Activated naive CD8-positive, alpha-beta T cell treated with anti-CD3 and anti-CD28 coated beads for 36 hours (primary cell): ENCODE results near the gene ARMC3. TPM values are rescaled to one million over a fixed set of nuclear protein-coding genes. Genes with fewer than 3 reads are reported as not detected.

ENCODE experiments used
- DNase-seq: peaks from one replicate; pipeline ENCODE4 v3.0.0; 2021
- H3K27ac Mint-ChIP-seq: one replicate; pipeline ENCODE4 v1.8.0; 2022; ENCODE audit warnings: mild to moderate bottlenecking, moderate library complexity, mixed read lengths
- H3K27me3 Mint-ChIP-seq: one replicate; pipeline ENCODE4 v1.8.0; 2022; ENCODE audit warnings: mild to moderate bottlenecking, mixed read lengths
- H3K36me3 Mint-ChIP-seq: one replicate; pipeline ENCODE4 v1.8.0; 2021; ENCODE audit warnings: mild to moderate bottlenecking, mixed read lengths
- H3K4me1 Mint-ChIP-seq: one replicate; pipeline ENCODE4 v1.8.0; 2021; ENCODE audit warnings: mixed read lengths
- H3K4me3 Mint-ChIP-seq: one replicate; pipeline ENCODE4 v1.8.0; 2022; ENCODE audit warnings: mild to moderate bottlenecking, moderate library complexity, mixed read lengths
- H3K9me3 Mint-ChIP-seq: one replicate; pipeline ENCODE4 v1.8.0; 2022; ENCODE audit warnings: mixed read lengths
- total RNA-seq, 2 experiments: library from RNA; stranded (reverse); gene quantifications; one replicate each; pipeline ENCODE4 v1.2.3, GENCODE V29; 2021

Gene ARMC3
- total RNA-seq, 2 experiments from 2014 or later, result 0.39 TPM; not detected in 1

DNA sequence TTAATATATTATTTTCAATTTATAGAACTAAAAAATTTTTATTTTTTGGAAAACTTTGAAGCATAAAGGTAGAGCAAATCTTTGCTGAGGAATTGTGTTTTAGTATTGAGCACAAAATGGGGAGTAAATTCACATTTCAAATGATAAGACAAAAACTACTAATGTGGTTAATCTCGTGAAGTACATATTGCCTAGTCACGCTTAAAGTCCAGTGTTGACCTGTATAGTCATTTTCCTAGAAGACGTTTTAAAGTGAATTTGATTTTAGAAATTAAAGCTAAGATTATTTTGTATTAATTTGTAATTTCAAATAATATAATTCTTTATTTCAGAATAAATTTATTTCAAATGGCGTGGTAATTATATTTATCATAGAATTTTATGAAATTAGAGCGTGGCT is 110.3 kb downstream of the ARMC3 start:
- H3K36me3 Mint-ChIP-seq, result no peaks in the 10 kb centered on the region
- H3K4me1 Mint-ChIP-seq, result no peaks in the 10 kb centered on the region
- peaks cover 4% of the 10 kb centered on the region for H3K27me3 Mint-ChIP-seq
- no peaks in the 10 kb centered on the region for H3K9me3 Mint-ChIP-seq
- no peak overlapping the region for H3K4me3 Mint-ChIP-seq
- DNase-seq, result no peak
- H3K27ac Mint-ChIP-seq, result no peak overlapping the region

DNA sequence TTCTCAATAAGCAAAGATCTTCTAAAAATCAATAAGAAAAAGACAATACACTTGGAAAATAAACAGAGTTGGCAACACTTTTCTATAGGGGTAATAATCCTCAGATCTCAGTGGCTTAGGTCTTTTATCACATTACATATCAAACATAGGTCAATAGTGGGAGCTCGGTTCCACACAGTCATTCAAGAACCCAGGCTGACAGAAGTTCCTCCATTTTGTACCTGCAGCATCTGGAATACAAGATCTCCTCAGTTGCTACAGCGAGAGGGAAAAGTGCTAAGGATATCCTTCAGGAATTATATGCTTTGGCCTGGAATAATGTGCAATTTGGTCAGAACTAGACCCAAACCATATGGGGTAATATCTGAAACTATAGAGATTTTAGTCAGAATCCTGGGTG is 112.1 kb downstream of the ARMC3 start:
- H3K36me3 Mint-ChIP-seq, result no peaks in the 10 kb centered on the region
- no peaks in the 10 kb centered on the region for H3K9me3 Mint-ChIP-seq
- no peaks in the 10 kb centered on the region for H3K27me3 Mint-ChIP-seq
- H3K4me3 Mint-ChIP-seq, result no peak overlapping the region
- DNase-seq, result no peak
- H3K4me1 Mint-ChIP-seq, result no peaks in the 10 kb centered on the region
- no peak overlapping the region for H3K27ac Mint-ChIP-seq

DNA sequence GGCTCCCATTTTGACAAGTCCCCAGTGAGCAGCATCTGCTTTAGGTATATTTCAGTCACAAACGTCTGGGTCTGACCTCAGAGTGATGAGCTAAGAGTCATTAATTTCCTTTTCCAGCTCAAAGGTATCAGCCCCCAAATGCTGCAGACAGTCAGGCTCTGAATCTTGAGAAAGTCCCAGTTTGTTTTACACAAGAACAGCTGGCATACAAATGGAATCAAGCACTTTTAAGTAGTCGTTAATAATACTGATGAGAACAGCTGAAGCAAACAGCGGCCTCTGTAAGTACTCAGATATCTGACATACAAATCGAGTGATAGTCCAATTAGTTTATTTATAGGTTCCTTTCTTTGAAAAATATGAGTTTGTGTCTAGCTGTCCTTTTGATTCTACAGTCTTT is 118.2 kb downstream of the ARMC3 start:
- no peak overlapping the region for H3K27ac Mint-ChIP-seq
- no peaks in the 10 kb centered on the region for H3K9me3 Mint-ChIP-seq
- no peak overlapping the region for H3K4me3 Mint-ChIP-seq
- H3K36me3 Mint-ChIP-seq, result no peaks in the 10 kb centered on the region
- no peaks in the 10 kb centered on the region for H3K27me3 Mint-ChIP-seq
- no peaks in the 10 kb centered on the region for H3K4me1 Mint-ChIP-seq
- no peak for DNase-seq

DNA sequence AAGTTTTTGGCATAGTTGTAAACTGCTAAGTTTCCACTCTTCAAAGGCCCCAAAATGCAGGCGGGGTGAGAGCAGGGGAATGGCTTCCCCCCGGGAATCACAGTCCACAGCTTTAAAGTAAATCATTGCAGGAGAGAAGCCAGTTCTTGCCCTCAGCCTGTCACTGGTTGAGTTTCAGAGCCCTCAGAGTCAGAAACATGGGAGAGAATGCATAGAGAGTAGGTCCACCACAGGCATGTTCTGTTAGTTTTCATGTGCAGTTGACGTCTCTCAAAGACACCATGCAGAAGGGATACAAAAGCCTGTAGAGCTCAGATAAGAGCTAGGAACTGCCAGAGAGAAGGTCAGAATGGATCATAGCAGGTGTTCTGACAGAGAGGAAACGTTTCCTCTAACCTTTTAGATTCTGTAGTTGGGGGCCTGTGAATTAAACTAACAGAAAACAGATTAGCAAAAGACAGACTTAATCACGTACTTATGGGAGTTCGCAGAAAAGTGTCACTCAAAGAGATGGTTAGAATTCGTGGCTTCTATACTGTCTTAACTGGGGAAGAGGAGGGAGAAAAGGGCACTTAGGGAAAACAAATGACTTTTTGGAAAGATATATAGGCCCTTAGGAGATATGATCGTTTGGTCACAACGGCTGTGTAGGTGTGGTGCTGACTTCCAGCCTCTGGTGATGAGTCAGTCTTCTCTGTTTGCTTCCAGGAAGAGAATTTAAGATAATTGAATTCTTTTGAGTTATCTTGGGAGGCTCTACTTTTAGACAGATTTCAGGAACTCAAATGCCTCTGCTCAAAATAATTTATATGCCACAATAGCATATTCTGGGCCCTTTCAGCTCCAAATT is 119.6 kb downstream of the ARMC3 start:
- H3K4me3 Mint-ChIP-seq, result no peak overlapping the region
- H3K9me3 Mint-ChIP-seq, result no peaks in the 10 kb centered on the region
- no peaks in the 10 kb centered on the region for H3K4me1 Mint-ChIP-seq
- H3K27me3 Mint-ChIP-seq, result peaks cover 6% of the 10 kb centered on the region
- H3K36me3 Mint-ChIP-seq, result no peaks in the 10 kb centered on the region
- no peak for DNase-seq
- no peak overlapping the region for H3K27ac Mint-ChIP-seq

DNA sequence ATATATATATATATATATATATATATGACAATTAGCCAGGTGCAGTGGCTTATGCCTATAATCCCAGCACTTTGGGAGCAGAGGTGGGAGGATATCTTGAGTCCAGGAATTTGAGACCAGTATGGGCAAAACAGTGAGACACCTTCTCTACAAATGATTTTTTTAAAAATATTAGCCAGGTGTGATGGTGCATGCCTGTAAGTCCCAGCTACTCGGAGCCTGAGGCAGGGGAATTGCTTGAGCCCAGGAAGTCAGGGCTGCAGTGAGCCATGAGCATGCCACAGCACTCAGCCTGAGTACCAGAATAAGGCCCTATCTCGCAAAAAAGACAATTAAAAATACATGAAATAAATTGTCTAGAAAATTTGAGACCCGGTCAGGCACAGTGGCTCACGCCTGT is 120.3 kb downstream of the ARMC3 start:
- Mint-ChIP-seq H3K9me3 (no peaks in the 10 kb centered on the region), H3K4me3 (no peak overlapping the region), H3K36me3 (no peaks in the 10 kb centered on the region), H3K4me1 (no peaks in the 10 kb centered on the region), H3K27ac (no peak overlapping the region), H3K27me3 (peaks cover 14% of the 10 kb centered on the region)
- DNase-seq, result no peak

DNA sequence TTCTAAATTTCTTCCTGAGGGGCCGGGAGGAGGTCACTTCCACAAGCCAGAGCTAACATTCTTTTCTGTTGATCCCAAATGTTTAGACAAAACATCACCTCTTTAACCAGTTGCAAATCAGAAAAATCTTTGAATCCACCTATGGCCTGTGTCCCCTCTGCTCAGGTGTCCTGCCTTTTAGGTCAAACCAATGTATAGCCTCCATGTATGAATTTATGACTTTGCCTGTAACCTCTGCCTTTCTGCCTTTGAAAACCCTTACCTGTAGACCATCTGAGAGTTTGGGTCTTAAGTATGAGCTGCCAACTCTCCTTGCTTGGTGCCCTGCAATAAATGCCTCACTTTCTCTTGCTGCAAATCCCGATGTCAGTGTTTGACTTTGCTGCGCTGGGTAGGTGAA is 123.4 kb downstream of the ARMC3 start:
- Mint-ChIP-seq H3K4me3 (no peak overlapping the region), H3K27ac (no peak overlapping the region), H3K4me1 (no peaks in the 10 kb centered on the region), H3K27me3 (peaks cover 21% of the 10 kb centered on the region), H3K36me3 (no peaks in the 10 kb centered on the region), H3K9me3 (no peaks in the 10 kb centered on the region)
- DNase-seq, result no peak

DNA sequence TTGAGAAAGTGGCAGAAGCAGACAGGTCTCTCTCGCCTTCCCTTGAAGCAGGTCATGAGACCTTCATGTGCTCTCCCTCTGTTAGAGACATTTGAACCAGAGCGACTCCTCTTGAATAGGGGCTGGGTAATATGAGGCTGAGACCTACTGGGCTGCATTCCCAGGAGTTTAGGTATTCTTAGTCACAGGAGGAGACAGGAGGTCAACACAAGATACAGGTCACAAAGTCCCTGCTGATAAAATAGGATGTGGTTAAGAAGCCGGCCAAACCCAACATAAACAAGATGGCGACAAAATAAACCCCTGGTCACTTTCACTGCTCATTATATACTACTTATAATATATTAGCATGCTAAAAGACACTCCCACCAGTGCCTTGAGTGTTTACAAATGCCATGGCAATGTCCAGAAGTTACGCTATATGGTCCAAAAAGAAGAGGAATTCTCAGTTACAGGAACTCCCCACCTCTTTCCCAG is 124.0 kb downstream of the ARMC3 start:
- Mint-ChIP-seq H3K27ac (no peak overlapping the region), H3K4me1 (no peaks in the 10 kb centered on the region), H3K9me3 (no peaks in the 10 kb centered on the region), H3K36me3 (no peaks in the 10 kb centered on the region), H3K27me3 (peaks cover 26% of the 10 kb centered on the region), H3K4me3 (no peak overlapping the region)
- no peak for DNase-seq

DNA sequence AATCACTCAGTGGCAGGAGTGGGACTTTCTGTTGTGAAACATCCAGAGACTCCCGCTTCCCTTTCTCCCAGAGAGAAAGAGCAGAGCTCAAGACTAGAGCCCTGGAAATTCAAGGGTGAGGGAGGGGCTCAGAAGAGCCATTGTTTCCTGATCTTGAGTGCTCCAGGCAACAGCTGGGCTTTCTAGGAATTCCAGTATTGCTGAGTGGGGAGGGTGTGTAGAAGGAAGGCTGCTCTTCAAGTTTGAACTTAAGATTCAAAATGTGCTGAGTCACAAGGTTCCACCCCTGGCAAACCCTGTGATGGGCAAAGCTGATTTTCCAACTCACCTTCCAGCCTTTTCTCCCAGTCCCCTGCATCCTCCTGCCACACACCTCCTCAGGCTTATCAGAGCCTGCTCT is 125.2 kb downstream of the ARMC3 start:
- Mint-ChIP-seq H3K27me3 (peaks cover 27% of the 10 kb centered on the region), H3K27ac (no peak overlapping the region), H3K9me3 (no peaks in the 10 kb centered on the region), H3K36me3 (no peaks in the 10 kb centered on the region), H3K4me3 (no peak overlapping the region), H3K4me1 (no peaks in the 10 kb centered on the region)
- no peak for DNase-seq

DNA sequence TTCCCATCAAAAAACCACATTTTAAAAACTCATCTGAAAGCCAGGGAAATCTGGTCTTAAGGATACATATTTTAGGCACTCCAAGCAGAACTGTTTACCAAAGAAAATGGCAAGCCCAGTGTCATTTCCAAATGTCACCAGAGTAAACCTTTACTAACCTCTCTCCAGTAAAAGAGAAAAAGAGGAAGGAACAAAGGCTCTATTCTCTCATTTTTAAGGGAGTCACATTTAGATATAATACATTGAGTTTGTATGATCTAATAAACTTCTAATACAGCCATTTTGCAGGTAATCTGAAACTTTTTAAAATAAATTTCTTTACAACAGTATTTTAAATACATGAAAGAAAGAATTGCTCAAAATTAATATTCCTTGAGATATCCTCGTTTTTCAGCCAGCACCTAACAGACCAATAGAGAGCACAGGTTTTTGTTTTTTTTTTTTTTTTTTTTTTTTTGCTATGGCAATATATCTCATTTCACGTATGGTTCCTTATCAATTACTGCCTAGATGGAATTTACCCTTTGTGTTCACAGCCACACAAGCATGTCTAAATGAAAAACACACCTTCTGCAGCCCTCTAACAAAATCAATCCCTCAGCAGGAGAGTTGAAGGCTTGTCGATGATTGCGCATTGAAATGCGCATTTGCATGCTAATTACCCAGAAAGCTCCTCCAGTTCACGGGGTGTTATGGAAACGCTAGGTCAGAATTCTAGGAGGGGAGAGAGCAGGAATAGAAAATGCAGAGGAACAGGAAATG is 127.8 kb downstream of the ARMC3 start:
- Mint-ChIP-seq H3K9me3 (peaks cover 7% of the 10 kb centered on the region), H3K4me3 (no peak overlapping the region), H3K27me3 (peaks cover 27% of the 10 kb centered on the region), H3K27ac (no peak overlapping the region), H3K36me3 (no peaks in the 10 kb centered on the region), H3K4me1 (no peaks in the 10 kb centered on the region)
- DNase-seq, result no peak

DNA sequence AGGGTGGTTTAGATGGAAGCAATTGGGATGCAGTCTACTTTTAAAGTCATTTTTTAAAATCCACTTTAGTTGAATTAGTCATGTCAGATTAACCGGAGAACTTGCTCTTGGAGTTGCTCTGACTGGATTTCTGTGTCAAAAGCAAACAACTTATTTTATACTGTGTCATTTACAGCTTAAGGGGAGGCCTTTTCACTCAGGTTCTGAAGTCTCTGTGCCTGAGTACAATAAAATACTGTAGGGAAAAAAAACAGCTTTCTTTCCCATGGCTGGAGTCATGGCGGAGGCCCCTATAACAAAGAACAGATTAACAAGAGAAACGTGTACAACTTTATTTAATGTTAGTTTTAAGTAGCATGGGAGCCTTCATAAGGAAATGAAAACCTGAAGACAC is 128.3 kb downstream of the ARMC3 start:
- H3K4me3 Mint-ChIP-seq, result no peak overlapping the region
- no peaks in the 10 kb centered on the region for H3K36me3 Mint-ChIP-seq
- H3K9me3 Mint-ChIP-seq, result peaks cover 7% of the 10 kb centered on the region
- no peaks in the 10 kb centered on the region for H3K4me1 Mint-ChIP-seq
- H3K27me3 Mint-ChIP-seq, result peaks cover 27% of the 10 kb centered on the region
- no peak overlapping the region for H3K27ac Mint-ChIP-seq
- no peak for DNase-seq

DNA sequence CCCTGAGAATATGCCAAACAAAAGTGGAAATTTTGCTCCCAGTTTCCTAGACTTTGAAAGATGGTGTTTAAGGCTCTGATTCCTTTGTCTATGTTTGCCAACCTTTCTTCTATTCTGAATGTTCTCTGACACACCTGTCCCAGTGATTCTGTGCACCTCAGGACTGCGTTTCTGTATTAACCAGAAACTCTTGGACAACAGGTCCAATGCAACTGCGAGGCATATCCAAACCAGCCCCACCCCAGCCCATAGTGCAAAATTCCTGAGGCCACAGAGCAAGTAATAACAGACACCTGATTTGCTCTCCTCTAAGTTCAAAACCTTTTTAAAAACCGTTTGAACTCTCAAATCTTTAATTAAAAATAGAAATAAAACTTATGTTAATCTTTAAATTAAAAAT is 130.5 kb downstream of the ARMC3 start:
- Mint-ChIP-seq H3K4me3 (no peak overlapping the region), H3K9me3 (peaks cover 7% of the 10 kb centered on the region), H3K27ac (no peak overlapping the region), H3K36me3 (no peaks in the 10 kb centered on the region), H3K27me3 (peaks cover 12% of the 10 kb centered on the region), H3K4me1 (no peaks in the 10 kb centered on the region)
- no peak for DNase-seq

DNA sequence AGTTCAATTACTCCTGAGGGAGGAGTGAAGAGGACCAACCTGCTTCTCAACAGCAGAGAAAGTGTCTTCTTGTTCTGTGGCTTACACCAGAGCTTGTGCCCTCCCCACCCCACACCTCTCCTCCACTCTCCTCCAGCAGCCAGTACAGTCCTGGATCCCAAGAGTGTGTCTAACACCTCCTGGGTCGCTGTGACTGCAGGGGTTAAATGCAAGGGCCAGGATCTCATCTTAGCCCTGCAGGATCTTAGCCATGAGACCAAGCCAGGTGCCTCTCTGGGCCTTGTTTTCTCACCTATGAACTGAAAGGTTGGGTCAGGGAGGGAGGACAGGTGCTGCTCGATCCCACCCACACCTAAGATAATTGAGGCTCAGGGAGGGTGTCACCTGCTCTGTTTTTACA is 133.1 kb downstream of the ARMC3 start:
- H3K36me3 Mint-ChIP-seq, result no peaks in the 10 kb centered on the region
- no peak overlapping the region for H3K4me3 Mint-ChIP-seq
- DNase-seq, result no peak
- H3K9me3 Mint-ChIP-seq, result peaks cover 7% of the 10 kb centered on the region
- no peak overlapping the region for H3K27ac Mint-ChIP-seq
- H3K27me3 Mint-ChIP-seq, result peaks cover 6% of the 10 kb centered on the region
- H3K4me1 Mint-ChIP-seq, result no peaks in the 10 kb centered on the region

DNA sequence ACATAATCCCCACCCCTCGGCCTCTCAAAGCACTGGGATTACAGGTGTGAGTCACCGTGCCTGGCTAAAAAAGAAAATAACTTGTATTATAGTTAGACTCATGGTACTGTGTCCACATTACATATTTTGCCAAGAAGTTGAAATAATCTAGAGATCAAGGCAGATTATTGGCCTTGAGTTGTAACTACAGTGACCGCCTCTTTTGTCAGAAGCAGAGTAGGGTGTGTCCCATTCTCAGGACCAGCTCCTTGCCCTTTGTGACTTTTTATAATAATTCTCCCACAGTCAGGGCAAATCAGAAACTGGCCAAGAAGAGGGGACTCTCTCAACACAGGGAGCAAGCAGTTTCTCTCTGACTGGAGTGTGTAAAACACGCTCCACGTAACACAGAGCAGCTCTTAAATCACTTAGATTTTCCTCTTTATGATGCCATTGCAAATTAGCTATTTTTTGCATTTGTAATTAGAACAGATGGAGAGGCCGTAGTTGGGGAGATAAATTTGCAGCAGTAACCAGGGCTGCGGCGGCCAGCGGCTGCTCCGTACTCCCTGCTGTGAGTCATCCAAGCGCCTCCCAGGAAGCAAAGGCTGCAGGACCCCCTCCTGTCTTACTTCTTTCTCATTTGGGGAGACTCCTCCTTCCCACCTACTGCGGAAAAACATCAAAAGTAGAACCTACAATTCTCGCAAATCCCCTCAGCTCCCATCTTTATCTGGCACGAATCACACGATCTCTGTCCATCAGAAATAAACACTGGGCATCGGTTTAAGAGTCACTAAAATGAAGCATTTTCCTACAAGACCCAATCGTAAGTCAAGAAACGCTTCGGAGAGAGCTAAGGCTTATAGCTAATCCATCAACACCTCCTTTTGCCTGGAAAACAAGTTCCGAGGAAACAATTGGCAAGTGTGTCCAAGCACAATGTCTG is 135.5 kb downstream of the ARMC3 start:
- Mint-ChIP-seq H3K4me1 (peaks cover 3% of the 10 kb centered on the region), H3K9me3 (peaks cover 7% of the 10 kb centered on the region), H3K4me3 (no peak overlapping the region), H3K36me3 (no peaks in the 10 kb centered on the region), H3K27me3 (peaks cover 4% of the 10 kb centered on the region), H3K27ac (no peak overlapping the region)
- DNase-seq, result no peak

DNA sequence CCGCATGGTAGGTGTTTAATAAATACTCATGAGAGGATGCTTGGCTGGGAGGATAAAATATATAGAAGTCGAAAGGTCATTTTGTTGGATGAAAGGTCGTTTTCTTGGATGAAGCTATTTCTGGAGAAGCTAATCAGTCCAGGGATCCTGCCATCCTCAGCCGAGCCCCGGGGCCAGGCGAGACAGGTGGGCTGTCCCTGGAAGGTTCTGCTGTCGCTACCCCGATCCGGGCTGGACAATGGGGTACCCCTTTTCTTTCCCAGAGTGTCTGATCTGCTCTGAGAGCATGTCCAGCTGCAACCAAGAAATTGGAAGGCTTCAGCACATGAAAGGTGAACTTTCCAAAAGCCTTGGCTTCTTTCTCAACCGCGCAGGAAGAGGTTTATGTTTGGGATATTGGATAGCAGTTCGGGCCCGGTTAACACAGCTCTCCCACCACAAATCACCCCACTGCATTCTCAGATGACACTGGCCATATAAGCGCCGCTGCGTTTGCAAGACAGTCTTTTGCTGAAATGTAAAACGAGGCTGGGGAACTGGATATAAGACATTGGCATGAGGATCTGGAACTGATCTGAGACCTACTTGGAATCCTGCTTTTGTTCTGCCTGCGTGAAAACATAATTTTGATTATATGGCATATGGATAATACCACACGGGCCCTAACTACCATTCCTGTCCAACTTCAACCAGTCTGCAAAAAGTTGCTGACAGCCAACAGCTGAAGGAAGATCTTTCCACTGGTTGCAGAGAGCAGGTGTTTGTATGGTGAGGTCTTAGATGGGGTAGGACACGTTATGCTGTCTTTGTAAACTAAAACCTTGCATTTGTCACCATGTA is 136.3 kb downstream of the ARMC3 start:
- Mint-ChIP-seq H3K4me1 (peaks cover 3% of the 10 kb centered on the region), H3K9me3 (peaks cover 4% of the 10 kb centered on the region), H3K4me3 (no peak overlapping the region), H3K27ac (no peak overlapping the region), H3K36me3 (no peaks in the 10 kb centered on the region), H3K27me3 (peaks cover 8% of the 10 kb centered on the region)
- no peak for DNase-seq
